HG03565 (cell line): ENCODE data around the gene GPANK1.

Source experiments
- ATAC-seq: cut with Tn5 transposase; IDR thresholded peaks from one replicate; pipeline ENCODE4 v1.9.1; 2021; ENCODE audit warnings: mild to moderate bottlenecking, moderate library complexity; ENCODE audit not compliant: unreplicated experiment

Gene GPANK1

GRCh38 chr6:31621991-31622390 is 42.8 kb downstream of the GPANK1 start:
- no peak for ATAC-seq

GRCh38 chr6:31621320-31621939 is 43.4 kb downstream of the GPANK1 start:
- no peak for ATAC-seq

DNA sequence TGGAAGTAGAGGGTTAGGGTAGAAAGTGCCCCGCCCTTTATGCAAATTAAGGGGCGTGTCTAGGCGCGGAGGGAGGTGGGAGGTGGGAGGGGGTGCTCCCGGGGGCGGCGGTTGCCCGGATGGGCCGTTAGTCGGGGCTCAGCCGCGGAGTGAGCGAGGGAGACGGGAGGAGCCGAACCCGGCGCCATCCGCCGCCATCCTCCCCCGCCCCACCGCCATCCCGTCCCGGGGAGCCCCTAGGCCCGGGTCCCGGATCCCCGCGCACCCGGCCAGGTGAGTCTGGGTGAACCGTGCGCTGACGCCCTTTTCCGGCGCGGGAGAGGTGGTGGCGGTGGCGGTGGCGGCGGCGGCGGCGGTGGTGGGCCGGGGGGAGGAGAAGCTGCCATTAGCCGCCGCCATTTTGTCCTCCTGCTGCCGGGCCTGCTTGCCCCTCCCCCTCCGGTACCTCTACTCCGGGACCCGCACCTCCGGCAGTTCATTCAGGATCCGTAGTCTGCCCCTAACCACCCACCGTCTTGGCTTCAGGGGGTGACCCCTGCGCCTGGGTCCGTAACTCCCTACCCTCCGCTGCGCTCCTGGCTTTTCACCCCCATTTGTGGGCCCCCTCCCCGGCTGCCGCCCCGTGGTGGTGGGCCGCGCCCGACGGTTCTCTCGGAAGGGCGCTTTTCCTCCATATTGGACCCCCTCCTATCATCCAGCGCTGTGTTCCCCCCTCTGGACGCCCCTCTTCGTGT is 44.0 kb downstream of the GPANK1 start, which contains the start of gene PRRC2A:
Gene PRRC2A, plus strand, starts transcription at position 130 of the 734 bp plus-strand sequence. CDS start 2,075 bp downstream, outside the sequence.
- peak; percentile 14 for ATAC-seq

- ATAC-seq: peak; percentile 76
Measured at GRCh38 chr6:31619805-31620585, 44.8 kb downstream of the GPANK1 start.

DNA sequence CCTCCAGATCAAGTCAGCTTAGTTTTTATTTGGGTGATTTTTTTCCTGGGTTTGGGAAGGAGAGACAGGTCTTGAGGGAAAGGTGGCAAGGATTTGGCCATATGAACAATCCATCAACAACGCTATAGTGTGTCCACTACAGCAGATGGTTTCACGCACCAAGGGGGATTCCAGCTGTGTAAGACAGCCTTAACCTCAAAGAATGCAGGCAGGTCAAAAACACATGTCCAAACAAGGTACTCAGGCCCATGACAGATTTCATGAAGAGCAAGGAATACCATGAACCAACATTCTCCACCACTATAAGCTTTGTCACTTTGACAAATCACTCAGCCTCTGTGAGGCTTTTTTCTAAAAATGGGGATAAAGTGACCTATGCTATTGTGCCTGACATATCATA is 47.8 kb downstream of the GPANK1 start:
- no peak for ATAC-seq

- ATAC-seq: no peak
Measured at GRCh38 chr6:31615748-31616147, 49.0 kb downstream of the GPANK1 start.

DNA sequence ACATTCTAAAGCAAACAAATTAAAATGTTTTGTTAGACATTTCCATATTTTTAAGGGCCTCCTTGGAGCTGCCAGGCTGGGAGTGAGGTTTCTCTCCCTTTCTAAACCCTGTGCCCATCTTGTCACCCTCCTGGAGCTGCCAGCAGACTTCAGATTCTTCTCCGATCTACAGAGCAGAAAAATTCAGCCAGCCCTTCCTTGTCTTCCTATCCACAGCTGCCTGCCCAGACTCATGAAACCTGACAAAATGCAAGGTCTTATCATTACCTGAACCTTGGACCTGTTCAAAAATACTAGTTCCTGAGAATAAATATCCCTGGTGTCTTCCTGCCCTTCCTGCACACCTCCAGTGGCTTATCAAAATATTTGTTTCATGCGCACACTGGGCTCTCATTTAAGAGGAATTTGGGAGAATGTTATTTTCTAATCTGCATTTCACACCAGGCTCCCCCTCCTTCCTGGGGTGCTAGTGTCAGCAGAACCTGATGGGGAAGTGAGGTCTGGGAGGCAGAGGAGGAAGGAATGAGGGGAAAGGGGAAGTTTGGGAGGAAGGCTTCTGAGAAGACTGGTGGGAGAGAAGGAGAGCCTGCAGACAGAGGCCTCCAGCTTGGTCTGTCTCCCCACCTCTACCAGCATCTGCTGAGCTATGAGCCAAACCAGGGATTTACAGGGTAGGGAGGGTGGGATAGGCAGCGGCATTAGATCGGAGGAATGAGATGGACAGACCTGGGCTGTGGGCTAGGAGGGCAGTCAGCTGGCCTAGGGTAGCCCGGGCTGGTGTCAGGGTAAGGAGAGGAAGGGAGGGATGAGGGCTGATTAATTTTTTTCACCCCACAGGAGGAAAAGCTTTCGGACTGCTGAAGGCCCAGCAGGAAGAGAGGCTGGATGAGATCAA is 49.9 kb downstream of the GPANK1 start, which contains the start of gene AIF1:
Gene AIF1, plus strand, starts transcription at position 551 of the 895 bp plus-strand sequence. Its CDS starts 96 bp downstream, at position 647.
- ATAC-seq: no peak

- ATAC-seq: no peak
Measured at GRCh38 chr6:31614075-31614619, 50.6 kb downstream of the GPANK1 start.
